NCI-H1930 (cell line): Measurements from ENCODE around the gene PTPRN2.

Experiments used
- DNase-seq, 2 experiments: peaks; one replicate each; lab custom pipeline; 2025; lab: John Stamatoyannopoulos, UW

Gene PTPRN2

GRCh38 chr7:157830331-157830730 is 757.3 kb downstream of the PTPRN2 start:
- DNase-seq, result no peak

- DNase-seq, result no peak
These were observed 758.1 kb downstream of the PTPRN2 start for GRCh38 chr7:157829491-157829890.

GRCh38 chr7:157828881-157829280 is 758.7 kb downstream of the PTPRN2 start:
- DNase-seq, result no peak

- no peak for DNase-seq
These were observed 759.4 kb downstream of the PTPRN2 start for GRCh38 chr7:157828190-157828589.

DNA sequence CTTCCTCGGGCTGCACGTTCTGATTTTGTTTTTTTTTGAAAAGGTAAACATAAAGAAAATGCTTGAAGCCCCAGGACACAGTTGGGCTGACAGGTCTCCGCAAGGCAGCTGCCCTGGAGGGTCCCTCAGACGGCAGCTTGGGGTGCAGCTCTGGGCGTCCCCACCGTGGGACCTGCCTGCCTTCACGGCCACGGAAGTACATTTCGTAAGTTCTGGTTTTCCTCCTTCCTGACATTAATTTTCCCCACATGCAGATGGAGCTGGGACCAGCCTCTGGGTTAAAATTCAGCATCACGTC is 759.8 kb downstream of the PTPRN2 start:
- no peak for DNase-seq

DNA sequence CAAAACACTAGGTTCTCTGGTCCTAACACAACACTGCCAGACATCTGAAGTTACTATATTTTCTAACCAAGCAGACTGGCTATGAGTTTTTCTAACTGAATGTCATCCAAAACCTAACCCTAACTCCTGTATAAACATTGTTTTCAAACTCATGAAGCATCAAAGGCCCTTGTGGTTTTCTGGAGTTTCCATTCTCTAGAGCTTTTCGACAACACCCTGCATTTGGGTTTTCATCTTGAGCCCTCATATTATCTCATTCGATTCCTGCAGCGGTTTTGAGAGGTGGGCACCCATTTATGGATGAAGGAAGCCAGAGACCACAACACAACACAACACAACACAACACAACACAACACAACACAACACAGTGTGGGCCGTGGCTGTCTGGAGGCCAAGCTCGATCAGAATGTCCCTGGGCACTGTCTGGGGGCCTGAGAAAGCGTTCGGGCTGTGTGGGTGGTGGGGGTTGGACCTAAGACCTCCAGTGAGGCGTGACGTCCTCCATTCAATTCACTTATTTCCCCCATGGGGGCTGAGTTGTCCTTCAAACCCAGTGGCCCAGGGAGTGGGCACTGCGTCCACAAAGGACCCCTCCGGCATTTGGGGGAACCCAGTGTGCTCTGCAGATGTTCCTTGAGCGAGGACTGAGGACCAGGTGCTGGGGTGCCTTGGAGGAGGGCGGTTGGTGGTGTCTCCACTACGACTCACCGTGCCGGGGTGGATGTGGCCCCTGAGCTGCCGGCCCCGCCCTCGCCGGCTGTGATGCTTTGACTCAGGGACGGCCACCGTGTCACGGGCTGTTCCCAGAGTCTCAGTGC is 760.4 kb downstream of the PTPRN2 start:
- DNase-seq, result no peak

- no peak for DNase-seq
These were observed 761.1 kb downstream of the PTPRN2 start for GRCh38 chr7:157826566-157826965.

DNA sequence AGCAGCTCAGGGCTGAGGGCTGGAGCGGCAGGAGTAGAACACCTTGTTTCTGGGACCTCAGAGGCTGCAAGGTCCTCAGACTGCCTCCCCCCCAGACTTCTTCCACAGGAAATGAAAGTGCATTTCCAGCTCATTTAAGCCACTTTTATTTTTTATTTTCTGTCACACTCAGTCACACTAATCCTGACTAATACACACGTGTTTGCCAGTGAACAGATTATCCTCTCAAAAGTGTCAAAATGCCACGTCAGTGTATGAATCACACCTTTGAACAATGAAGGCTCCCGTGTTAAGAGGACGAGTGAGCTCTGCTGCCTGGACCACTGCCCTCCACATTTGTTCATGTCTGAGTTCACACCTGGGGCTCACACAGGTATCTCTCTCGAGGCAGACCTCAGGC is 762.3 kb downstream of the PTPRN2 start:
- DNase-seq, result no peak

- no peak for DNase-seq
These were observed 762.9 kb downstream of the PTPRN2 start for GRCh38 chr7:157824819-157825121.

GRCh38 chr7:157824011-157824818 is 763.4 kb downstream of the PTPRN2 start:
- DNase-seq, result no peak

GRCh38 chr7:157822688-157823031 is 765.0 kb downstream of the PTPRN2 start:
- no peak for DNase-seq

GRCh38 chr7:157821959-157822687 is 765.5 kb downstream of the PTPRN2 start:
- no peak for DNase-seq

- no peak for DNase-seq
These were observed 766.8 kb downstream of the PTPRN2 start for GRCh38 chr7:157820796-157821195.

GRCh38 chr7:157819455-157819807 is 768.2 kb downstream of the PTPRN2 start:
- DNase-seq, result no peak

DNA sequence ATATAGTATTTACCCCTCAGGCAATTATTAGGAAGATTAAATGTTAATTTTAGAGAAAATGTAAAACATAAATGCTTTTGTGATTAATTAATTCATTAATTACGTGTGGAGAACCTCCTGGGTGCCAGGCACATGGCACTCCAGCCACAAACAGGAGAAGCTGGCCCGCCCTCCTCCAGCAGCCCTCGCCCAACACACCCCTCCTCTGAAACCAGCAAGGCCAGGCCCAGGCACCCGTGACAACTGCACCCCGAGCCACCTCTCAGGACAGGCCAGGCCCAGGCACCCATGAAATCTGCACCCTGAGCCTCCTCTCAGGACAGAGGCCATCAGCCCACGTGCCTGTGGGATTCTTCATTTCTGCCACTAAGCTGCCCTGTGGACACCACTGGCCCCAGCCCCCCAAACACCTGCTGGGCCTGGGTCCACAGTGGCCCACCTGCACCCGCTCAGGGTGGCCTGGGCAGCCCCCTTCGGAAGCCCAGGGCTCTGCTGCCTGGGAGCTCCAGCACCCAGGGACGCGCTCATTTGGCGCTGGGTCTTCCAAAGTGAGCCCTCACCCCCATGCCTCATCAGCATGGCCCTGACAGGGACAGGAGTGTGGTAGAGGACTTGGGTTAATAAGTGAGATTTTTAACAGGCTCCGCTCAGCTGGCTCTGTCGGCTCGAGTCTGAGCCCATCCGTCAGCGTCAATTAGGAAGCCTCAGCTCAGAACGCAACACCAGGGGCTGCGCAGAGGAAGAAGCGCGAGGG is 768.7 kb downstream of the PTPRN2 start:
- no peak for DNase-seq

- no peak for DNase-seq
These were observed 769.5 kb downstream of the PTPRN2 start for GRCh38 chr7:157817944-157818700.

GRCh38 chr7:157817433-157817832 is 770.2 kb downstream of the PTPRN2 start:
- DNase-seq, result no peak

- no peak for DNase-seq
These were observed 770.9 kb downstream of the PTPRN2 start for GRCh38 chr7:157816526-157817250.

DNA sequence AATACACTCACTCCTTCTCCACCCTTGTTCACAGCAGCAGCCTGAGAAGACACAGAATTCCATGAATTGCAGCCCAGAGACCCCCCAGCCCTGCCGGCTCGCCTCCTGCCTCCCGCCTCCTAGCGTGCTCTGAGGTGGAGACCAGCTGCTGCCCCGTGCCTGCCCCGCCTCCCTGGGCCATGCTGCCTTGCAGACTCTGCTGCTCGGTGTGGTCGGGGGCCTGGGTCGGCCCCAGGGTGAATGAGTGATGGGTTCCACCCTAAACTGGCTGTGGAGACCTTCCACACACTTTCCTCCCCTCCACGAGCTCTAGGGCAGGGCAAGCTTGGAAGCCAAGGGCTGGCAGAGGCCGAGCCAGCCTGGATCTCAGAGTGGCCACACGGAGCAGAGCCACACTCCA is 771.5 kb downstream of the PTPRN2 start:
- DNase-seq, result no peak

- no peak for DNase-seq
These were observed 772.0 kb downstream of the PTPRN2 start for GRCh38 chr7:157815706-157816022.
